Gastroesophageal sphincter (tissue), 4 donors: ENCODE data around the gene GGNBP2. TPM values are rescaled to one million over a fixed set of nuclear protein-coding genes. Genes with fewer than 3 reads are reported as not detected.

ENCODE experiments used
- ATAC-seq: fragments of 150-250 bp; one replicate; pipeline ENCODE4 v1.9.1; 2016; ENCODE audit warnings: mild to moderate bottlenecking, moderate library complexity
- H3K27ac ChIP-seq, 4 donors: fragments of 200-600 bp; sonication (generic) in 3 of 4; 1 replicate in 3 of 4; 2 replicates in 1 of 4; pipeline ENCODE4 v1.5.1; 2016 to 2019
- H3K27me3 ChIP-seq: fragments of 200-600 bp; sonication (generic); one replicate; pipeline ENCODE4 v1.5.1; 2019
- H3K36me3 ChIP-seq, 2 donors: fragments of 200-600 bp; sonication (generic); one replicate each; pipeline ENCODE4 v1.5.1; 2019; ENCODE audit warnings: control low read depth in 1 of 2
- H3K4me1 ChIP-seq, 3 donors: fragments of 200-600 bp; sonication (generic); 1 replicate in 2 of 3; 2 replicates in 1 of 3; pipeline ENCODE4 v1.5.1; 2016 to 2019; ENCODE audit warnings: control low read depth in 2 of 3
- H3K4me3 ChIP-seq, 2 donors: fragments of 200-600 bp; sonication (generic); one replicate each; pipeline ENCODE4 v1.5.1; 2019; ENCODE audit warnings: mild to moderate bottlenecking in 1 of 2, moderate library complexity in 1 of 2
- H3K9me3 ChIP-seq, 3 donors: fragments of 200-600 bp; sonication (generic); one replicate each; pipeline ENCODE4 v1.5.1; 2017 to 2019; ENCODE audit warnings: control low read depth in 2 of 3
- CTCF ChIP-seq, 4 experiments: fragments of 200-600 bp in 2 of 4; fragments of 450-650 bp in 2 of 4; sonication (generic) in 1 of 4; IDR thresholded peaks; one replicate each; pipeline ENCODE4 v1.5.1; 2017 to 2019; ENCODE audit warnings: antibody characterized with exemption in 4 of 4, mild to moderate bottlenecking in 2 of 4, moderate library complexity in 2 of 4
- EP300 ChIP-seq: sonication (generic); formaldehyde crosslinking; IDR thresholded peaks from one replicate; pipeline ENCODE4 v1.6.1; 2017; ENCODE audit warnings: antibody characterized with exemption, mild to moderate bottlenecking
- POLR2A ChIP-seq, 2 donors: fragments of 450-650 bp; IDR thresholded peaks; one replicate each; pipeline ENCODE4 v1.6.1; 2017; ENCODE audit warnings: antibody characterized with exemption in 2 of 2, mild to moderate bottlenecking in 2 of 2, moderate library complexity in 1 of 2
- POLR2AphosphoS5 ChIP-seq: sonication (generic); formaldehyde crosslinking; IDR thresholded peaks from one replicate; pipeline ENCODE4 v1.6.1; 2017; ENCODE audit warnings: antibody characterized with exemption
- WGBS, 2 donors: methylation state at CpG; one replicate each; pipeline ENCODE4 v1.1.5; 2018; ENCODE audit warnings: low coverage in 1 of 2; 5-methylcytosine and 5-hydroxymethylcytosine counted together
- total RNA-seq, 4 donors: library from RNA; depleted of rRNA; stranded (reverse); fragments of >200 nt; gene quantifications; one replicate each; pipeline ENCODE4 v1.1.0, GENCODE V29; 2016

Gene GGNBP2
- total RNA-seq, 4 donors from 2014 or later = 40.1 to 62.9 (median 53.6) TPM

DNA sequence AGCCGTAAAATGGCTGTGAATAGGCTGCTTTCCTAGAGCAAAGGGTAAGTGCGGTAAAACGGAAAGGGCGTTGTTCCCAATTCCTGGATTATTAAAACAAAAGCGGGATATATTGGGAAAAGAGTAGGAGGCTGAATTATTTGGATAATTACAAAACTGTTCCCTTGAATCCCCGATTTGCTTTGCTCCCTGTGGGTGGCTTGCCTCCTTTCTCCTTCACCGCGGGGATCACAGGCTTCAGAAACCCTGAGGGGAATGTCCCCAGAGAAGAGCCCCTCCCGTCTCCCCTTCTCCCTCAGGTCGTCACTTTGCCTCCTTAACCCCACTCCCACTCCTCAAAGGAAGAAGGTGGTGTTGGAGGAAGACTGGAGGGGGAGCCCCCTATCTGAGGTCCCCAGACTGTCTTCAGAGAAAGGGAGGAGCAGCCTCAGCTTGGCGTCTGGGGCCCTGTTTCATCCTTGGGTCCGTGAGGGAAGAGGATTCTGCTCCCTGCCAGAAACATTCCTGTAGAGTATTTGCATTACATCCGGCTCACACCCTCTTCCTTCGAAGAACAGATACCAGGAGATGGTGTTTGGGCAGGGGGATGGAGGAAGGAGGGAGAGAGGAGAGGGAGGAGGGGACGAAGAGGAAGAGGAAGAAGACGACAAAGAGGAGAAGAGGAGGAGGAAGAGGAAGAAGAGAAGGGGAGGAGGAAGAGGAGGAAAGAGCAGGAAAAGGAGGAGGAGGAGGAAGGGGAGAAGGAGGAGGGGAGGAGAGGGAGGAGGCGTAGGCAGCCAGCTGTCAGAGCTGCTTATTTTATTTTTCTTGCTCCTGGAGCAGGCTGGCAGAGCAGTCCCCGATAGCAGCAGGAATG lies 88.4 kb downstream of the GGNBP2 start:
- Histone ChIP-seq H3K4me1 (peaks cover 0 to 7% (median 0%) of the 10 kb centered on the region in 3 donors), H3K9me3 (no peaks in the 10 kb centered on the region), H3K27me3 (peaks cover 88% of the 10 kb centered on the region), H3K4me3 (no peak overlapping the region), H3K36me3 (no peaks in the 10 kb centered on the region), H3K27ac (no peak overlapping the region)
- TF ChIP-seq EP300 = no peak
- TF ChIP-seq POLR2A (IDR thresholded peaks at IDR 0.05) = no peak
- no peak for TF ChIP-seq POLR2AphosphoS5
- TF ChIP-seq CTCF (IDR thresholded peaks at IDR 0.05) = no peak
- no peak for ATAC-seq
- WGBS, 2 donors = 22 to 23% methylated on average over 14 to 15 of the region's 18 CpGs

Other genes with a start within 250 kb of the GGNBP2 start
- gene TBC1D3G, start 221.0 kb upstream of the GGNBP2 start, total RNA-seq = 1 to 10 TPM in 1 of 4 donors, under 1 TPM in 1, not detected in 2; 0.31 to 1.9 TPM
- not detected for gene TBC1D3H, start 156.5 kb upstream of the GGNBP2 start, total RNA-seq
- 10 to 100 TPM; 30.8 to 42.0 (median 36.5) TPM for gene ZNHIT3, start 58.2 kb upstream of the GGNBP2 start, total RNA-seq
- 10 to 100 TPM; 23.3 to 63.5 (median 42.5) TPM for gene MYO19, start 10.1 kb upstream of the GGNBP2 start, total RNA-seq
- 1 to 10 TPM; 3.3 to 5.3 (median 4.4) TPM for gene PIGW, start 9.9 kb upstream of the GGNBP2 start, total RNA-seq
- 1 to 10 TPM; 2.4 to 7.6 (median 4.6) TPM for gene DHRS11, start 47.0 kb downstream of the GGNBP2 start, total RNA-seq
- gene MRM1, start 56.7 kb downstream of the GGNBP2 start, total RNA-seq = 10 to 100 TPM in 1 of 4 donors, 1 to 10 TPM in 3; 3.7 to 10.8 (median 8.0) TPM